ENCODE measurements around the gene MPHOSPH8. TPM values are rescaled to one million over a fixed set of nuclear protein-coding genes. Genes with fewer than 3 reads are reported as not detected.

The MPHOSPH8 gene
- polyA plus RNA-seq, 1 donor (not counting 4 experiments of a cell fraction or from before 2014, with no cell fraction given): 24.7 TPM

- no peak for FAIRE-seq
- Histone ChIP-seq H2AFZ (ENCODE audit: control insufficient read depth, low read length) (no peak overlapping the region), H3K4me1 (ENCODE audit: control insufficient read depth, extremely low read depth, insufficient read depth, low read length) (no peaks in the 10 kb centered on the region), H3K36me3 (ENCODE audit: control insufficient read depth in 2 of 2, extremely low read depth in 1 of 2, insufficient read depth in 2 of 2, low read length in 2 of 2) (peaks cover 27 to 45% of the 10 kb centered on the region in 2 experiments), H3K4me2 (ENCODE audit: control insufficient read depth, extremely low read depth, insufficient read depth, low read depth, low read length) (no peak overlapping the region), H4K20me1 (ENCODE audit: control insufficient read depth, extremely low read depth, insufficient read depth, low read length) (no peaks in the 10 kb centered on the region), H3K9ac (ENCODE audit: control insufficient read depth, extremely low read depth, insufficient read depth, low read length) (no peak overlapping the region), H3K9me3 (ENCODE audit: control insufficient read depth, low read depth, low read length) (no peaks in the 10 kb centered on the region), H3K27me3 (ENCODE audit: control insufficient read depth, extremely low read depth, insufficient read depth, low read length) (no peaks in the 10 kb centered on the region), H3K79me2 (ENCODE audit: control insufficient read depth, insufficient read depth, low read length) (no peaks in the 10 kb centered on the region), H3K27ac (ENCODE audit: control insufficient read depth, insufficient read depth, low read length) (no peak overlapping the region), H3K4me3 (ENCODE audit: control insufficient read depth in 2 of 3, extremely low read depth in 1 of 3, insufficient read depth in 2 of 3, low read depth in 1 of 3, low read length in 3 of 3) (no peak overlapping the region), H3K9me1 (ENCODE audit: control insufficient read depth, extremely low read depth, insufficient read depth, low read length) (no peaks in the 10 kb centered on the region)
- dilution Hi-C loops (cut with MboI; ENCODE audit: extremely low pct_ligation_motif_present, low sequenced_read_pairs): no loop called here
- TF ChIP-seq CTCF (optimal IDR thresholded peaks at IDR 0.05 in 1 of 3, IDR thresholded peaks at IDR 0.05 in 1 of 3, conservative IDR thresholded peaks at IDR 0.05 in 1 of 3; ENCODE audit: extremely low read depth in 1 of 3, insufficient read depth in 2 of 3, low read length in 3 of 3) (no peak), EZH2 (IDR thresholded peaks at IDR 0.05; ENCODE audit: low read length) (no peak)
- no peak for DNase-seq (ENCODE audit: low read depth, low spot score)
Measured at GRCh38 chr13:19670147-19670546, 36.7 kb downstream of the MPHOSPH8 start.

GRCh38 chr13:19672990-19673389 is 39.5 kb downstream of the MPHOSPH8 start:
- Histone ChIP-seq H2AFZ (ENCODE audit: control insufficient read depth, low read length) (no peak overlapping the region), H3K36me3 (ENCODE audit: control insufficient read depth in 2 of 2, extremely low read depth in 1 of 2, insufficient read depth in 2 of 2, low read length in 2 of 2) (peaks cover 18 to 37% of the 10 kb centered on the region in 2 experiments), H3K9me3 (ENCODE audit: control insufficient read depth, low read depth, low read length) (no peaks in the 10 kb centered on the region), H3K27ac (ENCODE audit: control insufficient read depth, insufficient read depth, low read length) (no peak overlapping the region), H3K4me3 (ENCODE audit: control insufficient read depth in 2 of 3, extremely low read depth in 1 of 3, insufficient read depth in 2 of 3, low read depth in 1 of 3, low read length in 3 of 3) (no peak overlapping the region), H3K9ac (ENCODE audit: control insufficient read depth, extremely low read depth, insufficient read depth, low read length) (no peak overlapping the region), H3K27me3 (ENCODE audit: control insufficient read depth, extremely low read depth, insufficient read depth, low read length) (no peaks in the 10 kb centered on the region), H3K4me1 (ENCODE audit: control insufficient read depth, extremely low read depth, insufficient read depth, low read length) (no peaks in the 10 kb centered on the region), H3K4me2 (ENCODE audit: control insufficient read depth, extremely low read depth, insufficient read depth, low read depth, low read length) (no peak overlapping the region), H4K20me1 (ENCODE audit: control insufficient read depth, extremely low read depth, insufficient read depth, low read length) (no peaks in the 10 kb centered on the region), H3K9me1 (ENCODE audit: control insufficient read depth, extremely low read depth, insufficient read depth, low read length) (no peaks in the 10 kb centered on the region), H3K79me2 (ENCODE audit: control insufficient read depth, insufficient read depth, low read length) (no peaks in the 10 kb centered on the region)
- DNase-seq (ENCODE audit: low read depth, low spot score): no peak
- TF ChIP-seq EZH2 (IDR thresholded peaks at IDR 0.05; ENCODE audit: low read length) (no peak), CTCF (optimal IDR thresholded peaks at IDR 0.05 in 1 of 3, IDR thresholded peaks at IDR 0.05 in 1 of 3, conservative IDR thresholded peaks at IDR 0.05 in 1 of 3; ENCODE audit: extremely low read depth in 1 of 3, insufficient read depth in 2 of 3, low read length in 3 of 3) (no peak)
- no peak for FAIRE-seq
- dilution Hi-C loops (cut with MboI; ENCODE audit: extremely low pct_ligation_motif_present, low sequenced_read_pairs): no loop called here

Measured in keratinocyte (primary cell).